Endothelial cell of umbilical vein (primary cell): Measurements from ENCODE around the gene SLC22A7.

ENCODE experiments used
- EZH2 ChIP-seq: IDR thresholded peaks from 2 replicates; pipeline ENCODE4 v1.6.1; 2012; ENCODE audit warnings: borderline replicate concordance, low read depth, mild to moderate bottlenecking, moderate library complexity, low read length, inconsistent platforms; ENCODE audit not compliant: severe bottlenecking
- JUN ChIP-seq: IDR thresholded peaks from 2 replicates; pipeline ENCODE4 v1.6.1; 2011; ENCODE audit warnings: borderline replicate concordance, low read depth; ENCODE audit not compliant: insufficient read length, insufficient read depth
- POLR2A ChIP-seq: IDR thresholded peaks from 2 replicates; pipeline ENCODE4 v1.6.1; 2012; ENCODE audit warnings: low read depth, mild to moderate bottlenecking, control low read depth, low read length
- POLR2AphosphoS5 ChIP-seq: IDR thresholded peaks from 2 replicates; pipeline ENCODE4 v1.6.1; 2012; ENCODE audit warnings: low read depth, mild to moderate bottlenecking, control low read depth, low read length, moderate library complexity; ENCODE audit not compliant: insufficient read depth
- TF ChIP-seq, protein P1 (sequence below), 2 donors: IDR thresholded peaks; 1 replicate in 1 of 2; 2 replicates in 1 of 2; pipeline ENCODE4 v1.5.1; 2011; ENCODE audit warnings: low read length in 2 of 2, mild to moderate bottlenecking in 2 of 2, moderate library complexity in 2 of 2, control low read depth in 1 of 2, inconsistent platforms in 1 of 2, low read depth in 1 of 2; ENCODE audit not compliant: insufficient read depth in 1 of 2; ENCODE audit errors: extremely low read depth in 1 of 2
- TF ChIP-seq, protein P2 (sequence below): IDR thresholded peaks from 2 replicates; pipeline ENCODE4 v1.6.1; 2011; ENCODE audit not compliant: insufficient read depth, insufficient read length

DNA sequence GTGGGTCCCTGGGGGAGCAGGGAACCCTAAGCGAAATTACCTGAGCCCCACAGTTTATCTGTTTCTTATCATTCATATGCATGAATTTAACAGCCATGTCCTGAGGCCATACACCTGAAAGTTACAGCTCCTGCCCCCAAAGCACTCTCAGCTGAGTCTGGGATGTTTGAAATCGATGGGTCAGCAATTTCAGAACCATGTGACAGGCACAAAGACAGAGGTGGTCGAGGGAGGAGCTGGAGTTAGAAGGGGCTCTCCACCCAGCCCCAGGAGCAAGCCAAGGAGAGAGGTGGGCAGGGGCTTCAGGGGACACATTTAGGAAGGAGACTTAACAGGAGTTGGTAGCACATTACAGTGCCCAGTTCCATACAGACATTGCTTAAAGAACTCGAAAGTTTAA, 39.9 kb upstream of the SLC22A7 start:
- no peak for TF ChIP-seq POLR2A
- TF ChIP-seq, protein P1, sequence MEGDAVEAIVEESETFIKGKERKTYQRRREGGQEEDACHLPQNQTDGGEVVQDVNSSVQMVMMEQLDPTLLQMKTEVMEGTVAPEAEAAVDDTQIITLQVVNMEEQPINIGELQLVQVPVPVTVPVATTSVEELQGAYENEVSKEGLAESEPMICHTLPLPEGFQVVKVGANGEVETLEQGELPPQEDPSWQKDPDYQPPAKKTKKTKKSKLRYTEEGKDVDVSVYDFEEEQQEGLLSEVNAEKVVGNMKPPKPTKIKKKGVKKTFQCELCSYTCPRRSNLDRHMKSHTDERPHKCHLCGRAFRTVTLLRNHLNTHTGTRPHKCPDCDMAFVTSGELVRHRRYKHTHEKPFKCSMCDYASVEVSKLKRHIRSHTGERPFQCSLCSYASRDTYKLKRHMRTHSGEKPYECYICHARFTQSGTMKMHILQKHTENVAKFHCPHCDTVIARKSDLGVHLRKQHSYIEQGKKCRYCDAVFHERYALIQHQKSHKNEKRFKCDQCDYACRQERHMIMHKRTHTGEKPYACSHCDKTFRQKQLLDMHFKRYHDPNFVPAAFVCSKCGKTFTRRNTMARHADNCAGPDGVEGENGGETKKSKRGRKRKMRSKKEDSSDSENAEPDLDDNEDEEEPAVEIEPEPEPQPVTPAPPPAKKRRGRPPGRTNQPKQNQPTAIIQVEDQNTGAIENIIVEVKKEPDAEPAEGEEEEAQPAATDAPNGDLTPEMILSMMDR (IDR thresholded peaks at IDR 0.05; ENCODE audit: extremely low read depth in 1 of 2, insufficient read depth in 1 of 2, low read depth in 1 of 2, low read length in 2 of 2): no peak
- TF ChIP-seq EZH2: no peak
- TF ChIP-seq POLR2AphosphoS5: no peak
- TF ChIP-seq, protein P2, sequence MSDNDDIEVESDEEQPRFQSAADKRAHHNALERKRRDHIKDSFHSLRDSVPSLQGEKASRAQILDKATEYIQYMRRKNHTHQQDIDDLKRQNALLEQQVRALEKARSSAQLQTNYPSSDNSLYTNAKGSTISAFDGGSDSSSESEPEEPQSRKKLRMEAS: no peak
- TF ChIP-seq JUN: no peak
